Measurements from ENCODE around the gene KIF21B.

DNA sequence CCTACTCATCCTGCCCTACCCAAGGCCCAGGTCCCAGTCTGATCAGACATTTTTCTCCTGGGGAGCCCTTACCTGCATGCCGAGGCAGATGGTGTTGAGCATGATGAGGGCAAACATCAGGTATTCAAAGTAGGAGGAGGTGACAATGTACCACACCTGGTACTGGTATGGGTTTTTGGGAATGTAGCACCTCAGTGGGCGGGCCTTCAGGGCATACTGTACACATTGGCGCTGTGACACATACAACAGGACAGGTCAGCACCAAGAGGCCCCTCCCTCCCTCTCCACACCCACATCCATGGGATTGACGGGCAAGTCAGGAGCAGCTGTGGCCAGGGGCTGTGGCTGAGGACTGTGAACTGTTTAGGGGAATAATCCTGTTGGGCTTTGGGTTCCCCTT, 37.1 kb upstream of the KIF21B start:
- TF ChIP-seq EZH2 (IDR thresholded peaks at IDR 0.05; ENCODE audit: insufficient read depth, poor library complexity, severe bottlenecking), result no peak
- no peak for TF ChIP-seq EZH2phosphoT487 (IDR thresholded peaks at IDR 0.05; ENCODE audit: insufficient read depth, low read depth)

All from GM23248 (cell line).